ENCODE results near the gene ZNF718. TPM values are rescaled to one million over a fixed set of nuclear protein-coding genes. Genes with fewer than 3 reads are reported as not detected.
"Not testable (repeated sequence)": the region's sequence is repeated elsewhere in the genome, so short reads cannot be mapped to it uniquely, and the experiment has no call there.

Gene ZNF718
- polyA plus RNA-seq, 1 donor from 2014 or later, result 11.4 TPM

- H3K27me3 ChIP-seq (ENCODE audit: insufficient read depth, low read depth, low read length), result no peaks in the 10 kb centered on the region
- H3K27ac ChIP-seq (ENCODE audit: low read length), result no peak overlapping the region
- TF ChIP-seq EZH2 (IDR thresholded peaks at IDR 0.05; ENCODE audit: borderline replicate concordance, insufficient read depth, low read length, poor library complexity, severe bottlenecking) (no peak), RAD21 (conservative IDR thresholded peaks at IDR 0.05) (no peak), TAF1 (IDR thresholded peaks at IDR 0.05; ENCODE audit: low read depth) (no peak), REST (IDR thresholded peaks at IDR 0.05; ENCODE audit: borderline replicate concordance) (no peak), CTCF (IDR thresholded peaks at IDR 0.05; ENCODE audit: poor library complexity, severe bottlenecking) (no peak), POLR2AphosphoS5 (IDR thresholded peaks at IDR 0.05) (no peak), SMC3 (conservative IDR thresholded peaks at IDR 0.05; ENCODE audit: poor library complexity) (no peak), MXI1 (conservative IDR thresholded peaks at IDR 0.05; ENCODE audit: poor library complexity, severe bottlenecking) (no peak), EP300 (conservative IDR thresholded peaks at IDR 0.05; ENCODE audit: poor library complexity, severe bottlenecking) (no peak)
- no peak overlapping the region for H3K9ac ChIP-seq (ENCODE audit: low read length)
- H3K4me3 ChIP-seq (ENCODE audit: low read length), result no peak overlapping the region
- no peaks in the 10 kb centered on the region for H3K36me3 ChIP-seq (ENCODE audit: insufficient read depth, low read length)
- no peak overlapping the region for H3K4me2 ChIP-seq (ENCODE audit: low read length)
- H4K20me1 ChIP-seq (ENCODE audit: insufficient read depth), result no peaks in the 10 kb centered on the region
- H3F3A ChIP-seq (ENCODE audit: insufficient read depth, low read length, poor library complexity, severe bottlenecking), result no peaks in the 10 kb centered on the region
- no peaks in the 10 kb centered on the region for H3K79me2 ChIP-seq (replicated peaks; ENCODE audit: insufficient read depth, low read length)
- peaks cover 12% of the 10 kb centered on the region for H3K9me3 ChIP-seq (ENCODE audit: low read length)
- no peak overlapping the region for H2AFZ ChIP-seq (ENCODE audit: low read depth, low read length)
- H3K9me2 ChIP-seq (ENCODE audit: insufficient read depth, low read length), result no peaks in the 10 kb centered on the region
These were observed 51.7 kb downstream of the ZNF718 start for GRCh38 chr4:175986-176385.

- Histone ChIP-seq H3K79me2 (replicated peaks; ENCODE audit: insufficient read depth, low read length) (no peaks in the 10 kb centered on the region), H3K4me2 (ENCODE audit: low read length) (no peak overlapping the region), H3K9me3 (ENCODE audit: low read length) (peaks cover 12% of the 10 kb centered on the region), H3K36me3 (ENCODE audit: insufficient read depth, low read length) (no peaks in the 10 kb centered on the region), H3K27ac (ENCODE audit: low read length) (no peak overlapping the region), H3F3A (ENCODE audit: insufficient read depth, low read length, poor library complexity, severe bottlenecking) (no peaks in the 10 kb centered on the region), H4K20me1 (ENCODE audit: insufficient read depth) (no peaks in the 10 kb centered on the region), H2AFZ (ENCODE audit: low read depth, low read length) (no peak overlapping the region), H3K9me2 (ENCODE audit: insufficient read depth, low read length) (no peaks in the 10 kb centered on the region), H3K27me3 (ENCODE audit: insufficient read depth, low read depth, low read length) (no peaks in the 10 kb centered on the region), H3K9ac (ENCODE audit: low read length) (no peak overlapping the region), H3K4me3 (ENCODE audit: low read length) (no peak overlapping the region)
- TF ChIP-seq REST (IDR thresholded peaks at IDR 0.05; ENCODE audit: borderline replicate concordance) (no peak), SMC3 (conservative IDR thresholded peaks at IDR 0.05; ENCODE audit: poor library complexity) (no peak), TAF1 (IDR thresholded peaks at IDR 0.05; ENCODE audit: low read depth) (no peak), POLR2AphosphoS5 (IDR thresholded peaks at IDR 0.05) (no peak), MXI1 (conservative IDR thresholded peaks at IDR 0.05; ENCODE audit: poor library complexity, severe bottlenecking) (no peak), EP300 (conservative IDR thresholded peaks at IDR 0.05; ENCODE audit: poor library complexity, severe bottlenecking) (no peak), CTCF (IDR thresholded peaks at IDR 0.05; ENCODE audit: poor library complexity, severe bottlenecking) (no peak), EZH2 (IDR thresholded peaks at IDR 0.05; ENCODE audit: borderline replicate concordance, insufficient read depth, low read length, poor library complexity, severe bottlenecking) (no peak), RAD21 (conservative IDR thresholded peaks at IDR 0.05) (no peak)
These were observed 52.7 kb downstream of the ZNF718 start for GRCh38 chr4:176995-177394.

GRCh38 chr4:182225-182624 lies 57.9 kb downstream of the ZNF718 start:
- not testable (repeated sequence) for H3K9me2 ChIP-seq (ENCODE audit: insufficient read depth, low read length); H3K27ac ChIP-seq (ENCODE audit: low read length); H3K36me3 ChIP-seq (ENCODE audit: insufficient read depth, low read length); H3K9me3 ChIP-seq (ENCODE audit: low read length); H3K79me2 ChIP-seq (replicated peaks; ENCODE audit: insufficient read depth, low read length); H3K4me3 ChIP-seq (ENCODE audit: low read length); H3K27me3 ChIP-seq (ENCODE audit: insufficient read depth, low read depth, low read length); H3K4me2 ChIP-seq (ENCODE audit: low read length); H3F3A ChIP-seq (ENCODE audit: insufficient read depth, low read length, poor library complexity, severe bottlenecking); H3K9ac ChIP-seq (ENCODE audit: low read length); H4K20me1 ChIP-seq (ENCODE audit: insufficient read depth); H2AFZ ChIP-seq (ENCODE audit: low read depth, low read length)
